H9 (cell line): ENCODE data around the gene KCND2. TPM values are rescaled to one million over a fixed set of nuclear protein-coding genes. Genes with fewer than 3 reads are reported as not detected.
A peak's percentile ranks its signal among the peaks of the same experiment; 100 is the strongest.

Experiments
- DNase-seq: peaks from one replicate; pipeline ENCODE4 v3.0.0-alpha.2; 2017
- H2AFZ ChIP-seq: one replicate; pipeline ENCODE4 v1.6.1; 2013; ENCODE audit warnings: mild to moderate bottlenecking, low read length, control low read depth, moderate library complexity
- H2AK5ac ChIP-seq: 2 replicates; pipeline ENCODE4 v1.6.1; 2013; ENCODE audit warnings: low read length, control low read depth, mixed read lengths; ENCODE audit not compliant: insufficient read length
- H2BK120ac ChIP-seq: one replicate; pipeline ENCODE4 v1.6.1; 2013; ENCODE audit warnings: low read depth, mild to moderate bottlenecking, low read length, control low read depth, inconsistent platforms; ENCODE audit not compliant: poor library complexity, severe bottlenecking
- H2BK12ac ChIP-seq: 2 replicates; pipeline ENCODE4 v1.6.1; 2013; ENCODE audit warnings: low read length, control low read depth, mixed read lengths, low read depth; ENCODE audit not compliant: insufficient read length
- H2BK15ac ChIP-seq: 2 replicates; pipeline ENCODE4 v1.6.1; 2013; ENCODE audit warnings: low read depth, low read length, control low read depth
- H2BK20ac ChIP-seq: one replicate; pipeline ENCODE4 v1.6.1; 2013; ENCODE audit warnings: low read depth, mild to moderate bottlenecking, low read length, control low read depth, inconsistent platforms; ENCODE audit not compliant: poor library complexity, severe bottlenecking
- H2BK5ac ChIP-seq: 2 replicates; pipeline ENCODE4 v1.6.1; 2013; ENCODE audit warnings: low read length, control low read depth, mixed read lengths; ENCODE audit not compliant: insufficient read length
- H3K14ac ChIP-seq: 2 replicates; pipeline ENCODE4 v1.6.1; 2013; ENCODE audit warnings: low read length, control low read depth; ENCODE audit not compliant: insufficient read depth
- H3K18ac ChIP-seq: 2 replicates; pipeline ENCODE4 v1.6.1; 2013; ENCODE audit warnings: low read depth, mild to moderate bottlenecking, mixed read lengths, low read length, control low read depth; ENCODE audit not compliant: insufficient read length
- H3K23ac ChIP-seq: 2 replicates; pipeline ENCODE4 v1.6.1; 2013; ENCODE audit warnings: low read length, control low read depth, mixed read lengths, low read depth; ENCODE audit not compliant: insufficient read length
- H3K23me2 ChIP-seq: 2 replicates; pipeline ENCODE4 v1.6.1; 2013; ENCODE audit warnings: low read depth, mild to moderate bottlenecking, mixed read lengths, low read length, control low read depth; ENCODE audit not compliant: insufficient read length, poor library complexity, severe bottlenecking
- H3K27ac ChIP-seq: 2 replicates; pipeline ENCODE4 v1.5.1; 2013; ENCODE audit warnings: low read length, control low read depth, mixed read lengths, low read depth; ENCODE audit not compliant: insufficient read length
- H3K27me3 ChIP-seq: 2 replicates; pipeline ENCODE4 v1.6.1; 2013; ENCODE audit warnings: low read length, control low read depth, inconsistent platforms; ENCODE audit not compliant: insufficient read depth
- H3K4ac ChIP-seq: 2 replicates; pipeline ENCODE4 v1.6.1; 2013; ENCODE audit warnings: low read depth, mild to moderate bottlenecking, control low read depth, inconsistent platforms, low read length, moderate library complexity
- H3K4me1 ChIP-seq: 2 replicates; pipeline ENCODE4 v1.6.1; 2013; ENCODE audit warnings: low read length, control low read depth, inconsistent platforms; ENCODE audit not compliant: insufficient read depth
- H3K4me2 ChIP-seq: 2 replicates; pipeline ENCODE4 v1.6.1; 2013; ENCODE audit warnings: low read length, control low read depth, mixed read lengths; ENCODE audit not compliant: insufficient read length, insufficient read depth
- H3K56ac ChIP-seq: 2 replicates; pipeline ENCODE4 v1.6.1; 2013; ENCODE audit warnings: low read depth, mild to moderate bottlenecking, mixed read lengths, low read length, control low read depth; ENCODE audit not compliant: insufficient read length
- H3K79me1 ChIP-seq: 2 replicates; pipeline ENCODE4 v1.6.1; 2013; ENCODE audit warnings: low read depth, mild to moderate bottlenecking, moderate library complexity, low read length, control low read depth, inconsistent platforms; ENCODE audit not compliant: insufficient read depth, poor library complexity, severe bottlenecking
- H3K79me2 ChIP-seq: 2 replicates; pipeline ENCODE4 v1.6.1; 2013; ENCODE audit warnings: low read length, control low read depth, inconsistent platforms; ENCODE audit not compliant: insufficient read depth
- H3K9ac ChIP-seq: 2 replicates; pipeline ENCODE4 v1.6.1; 2013; ENCODE audit warnings: low read length, control low read depth, mixed read lengths; ENCODE audit not compliant: insufficient read length; ENCODE audit errors: extremely low read depth
- H3K9me3 ChIP-seq: one replicate; pipeline ENCODE4 v1.6.1; 2013; ENCODE audit warnings: low read depth, low read length, inconsistent platforms; ENCODE audit not compliant: control insufficient read depth
- H3T11ph ChIP-seq: one replicate; pipeline ENCODE4 v1.6.1; 2013; ENCODE audit warnings: mild to moderate bottlenecking, low read length, control low read depth, inconsistent platforms
- H4K20me1 ChIP-seq: one replicate; pipeline ENCODE4 v1.6.1; 2013; ENCODE audit not compliant: control insufficient read depth, insufficient read length, insufficient read depth
- H4K5ac ChIP-seq: 2 replicates; pipeline ENCODE4 v1.6.1; 2013; ENCODE audit warnings: low read depth, mild to moderate bottlenecking, mixed read lengths, low read length, control low read depth; ENCODE audit not compliant: insufficient read length
- H4K8ac ChIP-seq: replicated peaks from 2 replicates; pipeline ENCODE4 v1.6.1; 2013; ENCODE audit warnings: low read length, control low read depth, mixed read lengths, low read depth; ENCODE audit not compliant: insufficient read length
- H4K91ac ChIP-seq: 2 replicates; pipeline ENCODE4 v1.6.1; 2013; ENCODE audit warnings: low read depth, mild to moderate bottlenecking, moderate library complexity, mixed read lengths, low read length, control low read depth; ENCODE audit not compliant: insufficient read length
- H3K27ac Mint-ChIP-seq, 3 experiments: 2 replicates in 2 of 3; 3 replicates in 1 of 3; pipeline ENCODE4 v1.8.0; 2020 to 2021; ENCODE audit warnings: mixed read lengths in 3 of 3, mild to moderate bottlenecking in 1 of 3, moderate library complexity in 1 of 3
- H3K27me3 Mint-ChIP-seq: 2 replicates; pipeline ENCODE4 v1.8.0; 2021; ENCODE audit warnings: low read depth, mild to moderate bottlenecking, moderate library complexity, mixed read lengths
- H3K36me3 Mint-ChIP-seq, 3 experiments: 2 replicates in 2 of 3; 3 replicates in 1 of 3; pipeline ENCODE4 v1.8.0; 2020 to 2021; ENCODE audit warnings: low read depth in 3 of 3, mixed read lengths in 3 of 3; ENCODE audit not compliant: insufficient read depth in 1 of 3
- H3K4me1 Mint-ChIP-seq, 2 experiments: 2 replicates each; pipeline ENCODE4 v1.8.0; 2020; ENCODE audit warnings: mixed read lengths in 2 of 2
- H3K4me3 Mint-ChIP-seq, 2 experiments: 2 replicates in 1 of 2; 3 replicates in 1 of 2; pipeline ENCODE4 v1.8.0; 2020 to 2021; ENCODE audit warnings: mild to moderate bottlenecking in 2 of 2, mixed read lengths in 2 of 2, moderate library complexity in 1 of 2
- H3K9me3 Mint-ChIP-seq, 2 experiments: 2 replicates in 1 of 2; 3 replicates in 1 of 2; pipeline ENCODE4 v1.8.0; 2020; ENCODE audit warnings: mild to moderate bottlenecking in 2 of 2, mixed read lengths in 2 of 2, moderate library complexity in 1 of 2
- CTCF ChIP-seq: fragments of 200-600 bp; sonication (generic); conservative IDR thresholded peaks from 3 replicates; pipeline ENCODE4 v1.8.0; 2021; ENCODE audit warnings: antibody characterized with exemption, mild to moderate bottlenecking
- WGBS: extraction: QIAGEN DNeasy Blood & Tissue Kit; methylation state at CpG from one replicate; pipeline ENCODE4 v1.1.7; 2013; ENCODE audit warnings: missing lambda C conversion rate, low lambda C conversion rate, mixed read lengths; ENCODE audit not compliant: insufficient read length; ENCODE audit errors: extremely low coverage; 5-methylcytosine and 5-hydroxymethylcytosine counted together
- total RNA-seq: library from RNA; stranded (reverse); gene quantifications from 2 replicates; pipeline ENCODE4 v1.2.1, GENCODE V29; 2021

KCND2 gene
- total RNA-seq, 1 experiment from 2014 or later: 6.4 TPM

DNA sequence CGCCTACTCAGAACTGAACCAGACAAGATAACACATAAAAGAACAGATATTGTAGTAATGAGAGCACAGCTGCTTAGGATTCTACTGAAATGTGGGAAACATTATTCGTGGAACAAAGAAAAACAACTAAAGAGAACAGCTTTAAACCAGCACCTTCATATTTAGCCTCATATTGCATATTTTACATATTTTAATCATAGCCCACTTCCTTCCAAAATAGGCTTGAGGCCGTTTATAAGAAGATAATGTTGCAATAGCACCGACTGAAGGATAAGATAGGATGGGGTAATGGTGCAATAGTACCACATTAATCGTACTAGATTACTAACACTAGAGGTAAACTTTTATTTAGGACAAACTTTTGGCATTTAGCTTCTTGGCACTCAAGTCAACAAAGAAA lies 71.3 kb downstream of the KCND2 start:
- H3K27me3 ChIP-seq: no peaks in the 10 kb centered on the region
- no peak overlapping the region for H4K5ac ChIP-seq
- H2BK5ac ChIP-seq: no peak overlapping the region
- WGBS: no CpG with 5 or more reads among the region's 5 CpGs
- no peaks in the 10 kb centered on the region for H3K36me3 Mint-ChIP-seq
- H3K4ac ChIP-seq: no peak overlapping the region
- H3K4me1 ChIP-seq: no peaks in the 10 kb centered on the region
- H3K9me3 Mint-ChIP-seq: no peaks in the 10 kb centered on the region
- H3K27me3 Mint-ChIP-seq: no peaks in the 10 kb centered on the region
- no peak overlapping the region for H3K14ac ChIP-seq
- no peaks in the 10 kb centered on the region for H3K79me2 ChIP-seq
- no peak overlapping the region for H3T11ph ChIP-seq
- no peak overlapping the region for H2AK5ac ChIP-seq
- no peak overlapping the region for H4K91ac ChIP-seq
- no peak overlapping the region for H3K23ac ChIP-seq
- peak overlapping the region in 1 of 3 experiments; percentile 7; a peak in 1 of 7 replicates for H3K27ac Mint-ChIP-seq
- no peak overlapping the region for H2AFZ ChIP-seq
- no peak overlapping the region for H3K4me2 ChIP-seq
- H2BK20ac ChIP-seq: no peak overlapping the region
- peaks cover 5% of the 10 kb centered on the region in 2 experiments; a peak in 2 of 4 replicates for H3K4me1 Mint-ChIP-seq
- H3K9me3 ChIP-seq: no peaks in the 10 kb centered on the region
- H2BK120ac ChIP-seq: no peak overlapping the region
- no peak overlapping the region for H3K18ac ChIP-seq
- no peaks in the 10 kb centered on the region for H4K20me1 ChIP-seq
- no peak overlapping the region for H3K56ac ChIP-seq
- no peak overlapping the region for H2BK15ac ChIP-seq
- H3K4me3 Mint-ChIP-seq: no peak overlapping the region
- H4K8ac ChIP-seq: no peak overlapping the region
- no peak overlapping the region for H3K27ac ChIP-seq
- H3K23me2 ChIP-seq: no peaks in the 10 kb centered on the region
- TF ChIP-seq CTCF: no peak
- no peaks in the 10 kb centered on the region for H3K79me1 ChIP-seq
- H3K9ac ChIP-seq: no peak overlapping the region
- H2BK12ac ChIP-seq: no peak overlapping the region
- no peak for DNase-seq
